Measurements from ENCODE around the gene LGALS14.

DNA sequence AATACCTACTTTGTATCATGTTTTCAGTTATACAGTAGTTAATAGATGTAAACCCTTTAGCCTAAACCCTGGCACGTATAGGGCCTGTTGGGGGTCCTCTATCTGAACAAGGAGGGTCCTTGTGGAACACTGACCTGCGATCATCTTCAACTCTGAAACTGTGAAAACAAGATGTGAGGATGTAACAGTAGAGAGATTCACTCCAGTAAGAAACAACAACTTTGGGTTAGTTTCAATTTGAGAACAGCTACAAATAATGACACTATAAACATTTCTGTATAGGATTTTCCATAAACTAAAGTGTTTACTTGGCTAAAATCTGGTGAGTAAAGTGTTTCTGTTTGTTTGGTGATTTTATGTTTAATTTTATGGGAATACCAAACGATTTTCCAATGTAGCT lies 31.4 kb downstream of the LGALS14 start:
- TF ChIP-seq POLR2A (IDR thresholded peaks at IDR 0.05), result no peak
- TF ChIP-seq CTCF (IDR thresholded peaks at IDR 0.05), result no peak

Measured in Peyer's patch (tissue), 4 donors.